ENCODE data around the gene LDB3. TPM values are rescaled to one million over a fixed set of nuclear protein-coding genes. Genes with fewer than 3 reads are reported as not detected.

LDB3 gene
- total RNA-seq, 1 experiment from 2014 or later, result 0.63 TPM

GRCh38 chr10:86742230-86742629, 73.9 kb downstream of the LDB3 start:
- H3K79me2 ChIP-seq (ENCODE audit: low read depth), result no peaks in the 10 kb centered on the region
- H3F3A ChIP-seq (ENCODE audit: insufficient read depth, low read depth), result no peaks in the 10 kb centered on the region
- POLR2A ChIA-PET (ENCODE audit: unreplicated experiment), result no interaction called here
- DNase-seq, result no peak
- CTCF ChIA-PET, result interaction anchor here (0.6 kb wide), 1 partner anchor 54 kb away, joined by 3 read pairs; no protein-coding TSS in a partner anchor
- H3K4me3 ChIP-seq, result no peak overlapping the region
- no peaks in the 10 kb centered on the region for H3K9me3 ChIP-seq (ENCODE audit: insufficient read depth, low read depth)
- H4K20me1 ChIP-seq (ENCODE audit: insufficient read depth), result no peaks in the 10 kb centered on the region
- no peaks in the 10 kb centered on the region for H3K36me3 ChIP-seq (ENCODE audit: low read depth)
- no TSS peak for BruUV-seq (replicated peaks)
- TF ChIP-seq, protein P1, sequence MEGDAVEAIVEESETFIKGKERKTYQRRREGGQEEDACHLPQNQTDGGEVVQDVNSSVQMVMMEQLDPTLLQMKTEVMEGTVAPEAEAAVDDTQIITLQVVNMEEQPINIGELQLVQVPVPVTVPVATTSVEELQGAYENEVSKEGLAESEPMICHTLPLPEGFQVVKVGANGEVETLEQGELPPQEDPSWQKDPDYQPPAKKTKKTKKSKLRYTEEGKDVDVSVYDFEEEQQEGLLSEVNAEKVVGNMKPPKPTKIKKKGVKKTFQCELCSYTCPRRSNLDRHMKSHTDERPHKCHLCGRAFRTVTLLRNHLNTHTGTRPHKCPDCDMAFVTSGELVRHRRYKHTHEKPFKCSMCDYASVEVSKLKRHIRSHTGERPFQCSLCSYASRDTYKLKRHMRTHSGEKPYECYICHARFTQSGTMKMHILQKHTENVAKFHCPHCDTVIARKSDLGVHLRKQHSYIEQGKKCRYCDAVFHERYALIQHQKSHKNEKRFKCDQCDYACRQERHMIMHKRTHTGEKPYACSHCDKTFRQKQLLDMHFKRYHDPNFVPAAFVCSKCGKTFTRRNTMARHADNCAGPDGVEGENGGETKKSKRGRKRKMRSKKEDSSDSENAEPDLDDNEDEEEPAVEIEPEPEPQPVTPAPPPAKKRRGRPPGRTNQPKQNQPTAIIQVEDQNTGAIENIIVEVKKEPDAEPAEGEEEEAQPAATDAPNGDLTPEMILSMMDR (conservative IDR thresholded peaks at IDR 0.05), result no peak
- no peak for TF ChIP-seq EZH2 (IDR thresholded peaks at IDR 0.05; ENCODE audit: low read depth)
- intact Hi-C loops (cut with micrococcal nuclease; ENCODE audit: unreplicated experiment), result no loop called here
- no peaks in the 10 kb centered on the region for H3K27me3 ChIP-seq (ENCODE audit: insufficient read depth, low read depth)
- H3K9me2 ChIP-seq (ENCODE audit: insufficient read depth), result no peaks in the 10 kb centered on the region
- H2AFZ ChIP-seq, result no peak overlapping the region
- H3K4me1 ChIP-seq (replicated peaks; ENCODE audit: insufficient read depth), result no peaks in the 10 kb centered on the region
- H3K27ac ChIP-seq, result no peak overlapping the region
- no peak overlapping the region for H3K4me2 ChIP-seq

DNA sequence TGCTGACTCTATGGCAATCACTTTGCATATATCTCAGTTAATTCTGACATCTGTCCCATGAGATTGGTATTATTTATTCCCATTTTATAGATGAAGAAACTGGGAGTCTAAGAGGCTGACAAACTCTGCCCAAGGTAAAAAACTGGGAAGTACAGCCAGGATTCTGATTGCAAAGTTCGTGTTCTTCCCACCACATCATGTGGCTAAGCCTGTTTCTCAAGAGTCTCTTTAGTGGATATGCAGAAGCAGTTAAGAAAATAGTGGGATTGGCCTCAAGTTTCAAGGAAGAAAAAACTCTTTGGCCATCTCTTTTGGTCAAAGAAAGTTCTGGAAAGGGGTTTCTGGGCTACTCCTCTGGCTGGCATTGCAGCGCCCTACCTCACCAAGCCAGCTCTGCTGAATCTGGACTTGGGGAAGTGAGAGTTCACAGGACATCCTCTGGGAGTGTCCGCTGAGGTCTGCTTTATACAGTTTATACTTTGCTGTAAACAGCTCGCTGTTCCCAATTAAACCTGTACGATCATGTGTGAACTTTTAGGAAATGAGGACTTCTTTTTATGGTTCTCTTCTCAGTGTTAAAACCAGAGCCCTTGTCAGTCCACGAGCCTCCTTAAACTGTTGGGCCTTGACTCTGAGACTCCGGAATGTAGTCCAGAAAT, 75.9 kb downstream of the LDB3 start:
- H3K79me2 ChIP-seq (ENCODE audit: low read depth), result no peaks in the 10 kb centered on the region
- no peaks in the 10 kb centered on the region for H3K9me2 ChIP-seq (ENCODE audit: insufficient read depth)
- H2AFZ ChIP-seq, result no peak overlapping the region
- ChIA-PET POLR2A (ENCODE audit: unreplicated experiment) (no interaction called here), CTCF (no interaction called here)
- no peaks in the 10 kb centered on the region for H3K9me3 ChIP-seq (ENCODE audit: insufficient read depth, low read depth)
- H3K4me2 ChIP-seq, result no peak overlapping the region
- no peaks in the 10 kb centered on the region for H3K4me1 ChIP-seq (replicated peaks; ENCODE audit: insufficient read depth)
- TF ChIP-seq, protein P1 (conservative IDR thresholded peaks at IDR 0.05), result no peak
- no peak for TF ChIP-seq EZH2 (IDR thresholded peaks at IDR 0.05; ENCODE audit: low read depth)
- no peaks in the 10 kb centered on the region for H3F3A ChIP-seq (ENCODE audit: insufficient read depth, low read depth)
- H3K27ac ChIP-seq, result no peak overlapping the region
- no peaks in the 10 kb centered on the region for H3K27me3 ChIP-seq (ENCODE audit: insufficient read depth, low read depth)
- H3K4me3 ChIP-seq, result no peak overlapping the region
- H3K36me3 ChIP-seq (ENCODE audit: low read depth), result no peaks in the 10 kb centered on the region
- no peaks in the 10 kb centered on the region for H4K20me1 ChIP-seq (ENCODE audit: insufficient read depth)
- BruUV-seq (replicated peaks), result no TSS peak
- intact Hi-C loops (cut with micrococcal nuclease; ENCODE audit: unreplicated experiment), result no loop called here
- DNase-seq, result no peak

DNA sequence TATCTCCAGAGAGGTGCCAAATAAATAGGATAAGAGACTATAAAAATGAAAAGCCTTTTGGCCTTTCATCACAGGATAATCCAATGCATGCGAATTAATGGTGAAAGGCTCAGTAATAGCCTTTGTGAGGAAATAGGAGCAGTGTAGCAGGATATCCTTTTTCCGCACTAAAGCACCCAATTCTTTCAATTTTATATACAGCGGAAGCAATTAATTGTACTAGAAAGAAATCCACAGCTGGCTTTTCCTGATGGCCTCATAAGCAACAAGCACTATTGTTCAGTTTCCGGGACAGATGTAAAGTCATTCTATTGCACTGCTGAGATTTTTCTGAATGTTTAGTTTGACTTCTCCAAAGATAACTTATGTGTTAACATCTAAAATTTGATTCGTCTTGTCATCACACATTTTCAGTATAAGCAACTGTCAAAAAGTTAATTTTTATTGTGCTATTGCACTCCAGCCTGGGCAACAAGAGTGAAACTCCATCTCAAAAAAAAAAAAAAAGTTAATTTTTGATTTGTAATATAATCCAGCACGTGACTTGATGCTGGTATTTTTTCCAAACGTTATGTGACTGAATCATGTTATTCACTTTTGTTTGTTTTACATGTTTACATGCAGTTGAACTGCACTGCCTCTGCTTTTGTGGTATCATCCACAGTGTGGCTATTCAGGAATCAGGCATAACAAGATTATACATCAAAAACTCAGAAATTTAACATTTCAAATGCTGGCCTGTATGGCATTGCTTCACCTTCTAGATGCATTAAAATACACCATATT, 79.7 kb downstream of the LDB3 start:
- Histone ChIP-seq H3K9me2 (ENCODE audit: insufficient read depth) (no peaks in the 10 kb centered on the region), H3K36me3 (ENCODE audit: low read depth) (no peaks in the 10 kb centered on the region), H3K79me2 (ENCODE audit: low read depth) (no peaks in the 10 kb centered on the region), H3K4me1 (replicated peaks; ENCODE audit: insufficient read depth) (no peaks in the 10 kb centered on the region), H4K20me1 (ENCODE audit: insufficient read depth) (no peaks in the 10 kb centered on the region), H3K4me3 (no peak overlapping the region), H3K9me3 (ENCODE audit: insufficient read depth, low read depth) (no peaks in the 10 kb centered on the region), H3K27ac (no peak overlapping the region), H2AFZ (no peak overlapping the region), H3K27me3 (ENCODE audit: insufficient read depth, low read depth) (no peaks in the 10 kb centered on the region), H3K4me2 (no peak overlapping the region), H3F3A (ENCODE audit: insufficient read depth, low read depth) (no peaks in the 10 kb centered on the region)
- intact Hi-C loops (cut with micrococcal nuclease; ENCODE audit: unreplicated experiment), result no loop called here
- no TSS peak for BruUV-seq (replicated peaks)
- TF ChIP-seq, protein P1 (conservative IDR thresholded peaks at IDR 0.05), result no peak
- TF ChIP-seq EZH2 (IDR thresholded peaks at IDR 0.05; ENCODE audit: low read depth), result no peak
- no peak for DNase-seq
- ChIA-PET CTCF (no interaction called here), POLR2A (ENCODE audit: unreplicated experiment) (interaction anchor here (0.5 to 0.6 kb wide), 2 partner anchors 10 to 21 kb away, joined by 7 to 9 read pairs; no protein-coding TSS in a partner anchor)
